Activated CD4-positive, alpha-beta T cell treated with anti-CD3 and anti-CD28 coated beads, Interleukin-2, amount 10 ng/mL, durations not matched to agents 24 days and 14 days (primary cell): Measurements from ENCODE around the gene CHRM3. TPM values are rescaled to one million over a fixed set of nuclear protein-coding genes. Genes with fewer than 3 reads are reported as not detected.
"Not testable (repeated sequence)": the region's sequence is repeated elsewhere in the genome, so short reads cannot be mapped to it uniquely, and the experiment has no call there.

Source experiments
- DNase-seq: peaks from one replicate; pipeline ENCODE4 v3.0.0; 2022
- H3K27ac Mint-ChIP-seq: one replicate; pipeline ENCODE4 v1.8.0; 2022; ENCODE audit warnings: mild to moderate bottlenecking, mixed read lengths
- H3K27me3 Mint-ChIP-seq: one replicate; pipeline ENCODE4 v1.8.0; 2022; ENCODE audit warnings: mixed read lengths
- H3K36me3 Mint-ChIP-seq: one replicate; pipeline ENCODE4 v1.8.0; 2022; ENCODE audit warnings: low read depth, mild to moderate bottlenecking, mixed read lengths
- H3K4me1 Mint-ChIP-seq: one replicate; pipeline ENCODE4 v1.8.0; 2021; ENCODE audit warnings: mixed read lengths
- H3K4me3 Mint-ChIP-seq: one replicate; pipeline ENCODE4 v1.8.0; 2022; ENCODE audit warnings: mild to moderate bottlenecking, moderate library complexity, mixed read lengths
- H3K9me3 Mint-ChIP-seq: one replicate; pipeline ENCODE4 v1.8.0; 2021; ENCODE audit warnings: mixed read lengths
- intact Hi-C: fragments of 100-400 bp; cut with micrococcal nuclease; formaldehyde crosslinking; loops from one replicate; pipeline ENCODE4 v1.15.1; 2023
- total RNA-seq: library from RNA; stranded (reverse); gene quantifications from 2 replicates; pipeline ENCODE4 v1.2.3, GENCODE V29; 2022

The CHRM3 gene
- total RNA-seq: not detected in 2 replicates

DNA sequence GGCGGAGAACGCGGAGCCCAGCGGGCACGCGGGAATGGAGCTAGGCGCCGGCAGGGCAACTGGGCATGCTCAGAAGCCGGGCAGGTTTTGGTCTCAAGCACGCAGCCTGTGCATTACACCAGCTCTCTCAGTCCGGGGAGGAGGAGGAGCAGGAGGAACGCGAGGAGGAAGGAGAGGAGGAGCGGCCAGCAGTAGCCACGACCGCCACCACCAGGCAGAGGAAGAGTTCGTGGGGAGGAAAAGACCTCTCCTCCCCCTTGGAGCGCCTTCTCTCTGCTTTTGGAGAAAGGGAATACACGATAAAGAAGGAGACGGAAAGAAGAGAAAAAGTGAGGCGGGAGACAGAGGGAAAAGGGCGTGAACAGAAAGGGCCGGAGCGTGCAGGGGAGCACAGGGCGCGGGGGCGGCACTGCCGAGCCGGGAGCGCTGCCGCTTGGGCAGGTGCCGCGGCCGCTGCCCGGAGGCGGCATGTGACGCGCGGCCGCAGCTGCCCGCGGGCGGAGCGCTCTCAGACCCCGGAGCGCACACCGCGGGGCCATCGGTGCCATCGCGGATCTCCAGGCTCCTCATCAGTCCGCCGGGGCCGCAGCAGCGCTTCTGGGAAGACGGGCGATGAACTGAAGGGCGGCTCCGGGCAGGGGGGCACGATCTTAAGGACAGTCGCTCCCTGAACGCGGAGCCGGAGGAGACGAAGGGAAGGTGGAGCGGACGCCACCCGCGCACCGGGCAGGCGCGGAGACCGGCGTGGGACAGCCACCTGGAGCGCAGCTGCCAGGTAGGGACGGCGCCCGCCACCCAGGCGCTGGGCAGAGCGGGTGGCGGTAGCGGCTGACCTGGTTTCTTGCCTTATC is at the start of gene CHRM3:
Gene CHRM3, plus strand, starts transcription at position 116 of the 851 bp plus-strand sequence. CDS start 520,884 bp downstream, outside the sequence.
- peaks cover 57% of the 10 kb centered on the region for H3K27me3 Mint-ChIP-seq
- H3K36me3 Mint-ChIP-seq: peaks cover 2% of the 10 kb centered on the region
- H3K9me3 Mint-ChIP-seq: no peaks in the 10 kb centered on the region
- peak; percentile 57 for DNase-seq
- H3K4me1 Mint-ChIP-seq: peaks cover 17% of the 10 kb centered on the region
- H3K4me3 Mint-ChIP-seq: peak within 1 kb of the TSS; percentile 88
- intact Hi-C loops: no loop called here
- H3K27ac Mint-ChIP-seq: peak within 1 kb of the TSS; percentile 71

GRCh38 chr1:239337799-239338430 is 48.5 kb upstream of the CHRM3 start:
- Mint-ChIP-seq H3K27me3 (no peaks in the 10 kb centered on the region), H3K4me1 (no peaks in the 10 kb centered on the region), H3K4me3 (no peak overlapping the region), H3K27ac (no peak overlapping the region), H3K9me3 (no peaks in the 10 kb centered on the region), H3K36me3 (no peaks in the 10 kb centered on the region)
- no peak for DNase-seq
- intact Hi-C loops: no loop called here

GRCh38 chr1:239347776-239348175 is 38.6 kb upstream of the CHRM3 start:
- H3K27ac Mint-ChIP-seq: no peak overlapping the region
- no peaks in the 10 kb centered on the region for H3K9me3 Mint-ChIP-seq
- no peak overlapping the region for H3K4me3 Mint-ChIP-seq
- no peaks in the 10 kb centered on the region for H3K27me3 Mint-ChIP-seq
- no peak for DNase-seq
- H3K4me1 Mint-ChIP-seq: no peaks in the 10 kb centered on the region
- H3K36me3 Mint-ChIP-seq: no peaks in the 10 kb centered on the region
- intact Hi-C loops: no loop called here

- H3K27ac Mint-ChIP-seq: no peak overlapping the region
These were observed 37.6 kb upstream of the CHRM3 start for GRCh38 chr1:239348635-239349353.

GRCh38 chr1:239349699-239350098 is 36.7 kb upstream of the CHRM3 start:
- DNase-seq: no peak
- no peaks in the 10 kb centered on the region for H3K9me3 Mint-ChIP-seq
- H3K27ac Mint-ChIP-seq: no peak overlapping the region
- no peaks in the 10 kb centered on the region for H3K4me1 Mint-ChIP-seq
- H3K4me3 Mint-ChIP-seq: no peak overlapping the region
- no peaks in the 10 kb centered on the region for H3K27me3 Mint-ChIP-seq
- no peaks in the 10 kb centered on the region for H3K36me3 Mint-ChIP-seq
- intact Hi-C loops: no loop called here

More at GRCh38 chr1:239348635-239349353, 37.6 kb upstream of the CHRM3 start:
- Mint-ChIP-seq H3K27me3 (no peaks in the 10 kb centered on the region), H3K36me3 (no peaks in the 10 kb centered on the region), H3K9me3 (no peaks in the 10 kb centered on the region), H3K4me3 (no peak overlapping the region), H3K4me1 (no peaks in the 10 kb centered on the region)
- no peak for DNase-seq
- intact Hi-C loops: no loop called here

DNA sequence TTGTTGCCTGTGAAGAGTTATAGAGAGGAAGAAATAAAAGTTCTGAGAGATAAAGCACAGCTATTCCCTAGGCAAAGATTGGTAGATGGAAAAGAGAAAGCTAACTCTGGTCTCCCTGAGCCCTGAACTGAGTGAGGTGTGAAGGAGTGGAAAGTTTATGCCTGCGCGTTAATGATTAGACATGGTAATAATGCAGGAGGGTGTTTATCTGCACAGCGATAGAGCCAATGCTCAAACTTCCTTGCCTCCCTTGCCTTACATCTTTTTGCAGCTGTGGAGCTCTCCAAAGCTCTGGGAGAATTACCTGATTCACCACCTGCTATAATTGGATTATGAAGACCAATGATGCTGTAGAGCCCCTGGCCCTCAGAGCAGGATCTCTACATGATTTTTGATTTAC is 32.8 kb upstream of the CHRM3 start:
- Mint-ChIP-seq H3K27me3 (no peaks in the 10 kb centered on the region), H3K9me3 (no peaks in the 10 kb centered on the region), H3K27ac (no peak overlapping the region), H3K36me3 (no peaks in the 10 kb centered on the region), H3K4me3 (no peak overlapping the region), H3K4me1 (no peaks in the 10 kb centered on the region)
- intact Hi-C loops: no loop called here
- DNase-seq: no peak

GRCh38 chr1:239354231-239354630 is 32.1 kb upstream of the CHRM3 start:
- H3K9me3 Mint-ChIP-seq: no peaks in the 10 kb centered on the region
- DNase-seq: no peak
- H3K27ac Mint-ChIP-seq: no peak overlapping the region
- no peaks in the 10 kb centered on the region for H3K27me3 Mint-ChIP-seq
- no peaks in the 10 kb centered on the region for H3K36me3 Mint-ChIP-seq
- H3K4me3 Mint-ChIP-seq: no peak overlapping the region
- H3K4me1 Mint-ChIP-seq: no peaks in the 10 kb centered on the region
- intact Hi-C loops: no loop called here

GRCh38 chr1:239357867-239358266 is 28.5 kb upstream of the CHRM3 start:
- Mint-ChIP-seq H3K4me3 (no peak overlapping the region), H3K36me3 (no peaks in the 10 kb centered on the region), H3K9me3 (no peaks in the 10 kb centered on the region), H3K4me1 (no peaks in the 10 kb centered on the region), H3K27me3 (no peaks in the 10 kb centered on the region), H3K27ac (no peak overlapping the region)
- intact Hi-C loops: no loop called here
- DNase-seq: no peak

GRCh38 chr1:239361403-239361802 is 25.0 kb upstream of the CHRM3 start:
- H3K27me3 Mint-ChIP-seq: no peaks in the 10 kb centered on the region
- no peaks in the 10 kb centered on the region for H3K36me3 Mint-ChIP-seq
- DNase-seq: no peak
- intact Hi-C loops: no loop called here
- H3K4me3 Mint-ChIP-seq: no peak overlapping the region
- H3K4me1 Mint-ChIP-seq: no peaks in the 10 kb centered on the region
- H3K9me3 Mint-ChIP-seq: no peaks in the 10 kb centered on the region
- H3K27ac Mint-ChIP-seq: no peak overlapping the region

GRCh38 chr1:239363930-239364329 is 22.4 kb upstream of the CHRM3 start:
- H3K27me3 Mint-ChIP-seq: no peaks in the 10 kb centered on the region
- no peaks in the 10 kb centered on the region for H3K36me3 Mint-ChIP-seq
- intact Hi-C loops: no loop called here
- no peak for DNase-seq
- no peak overlapping the region for H3K27ac Mint-ChIP-seq
- H3K9me3 Mint-ChIP-seq: no peaks in the 10 kb centered on the region
- no peak overlapping the region for H3K4me3 Mint-ChIP-seq
- H3K4me1 Mint-ChIP-seq: no peaks in the 10 kb centered on the region

- Mint-ChIP-seq H3K4me3 (no peak overlapping the region), H3K27ac (no peak overlapping the region), H3K36me3 (no peaks in the 10 kb centered on the region), H3K4me1 (no peaks in the 10 kb centered on the region), H3K27me3 (no peaks in the 10 kb centered on the region), H3K9me3 (no peaks in the 10 kb centered on the region)
- no peak for DNase-seq
- intact Hi-C loops: no loop called here
These were observed 19.1 kb upstream of the CHRM3 start for GRCh38 chr1:239367196-239367810.

DNA sequence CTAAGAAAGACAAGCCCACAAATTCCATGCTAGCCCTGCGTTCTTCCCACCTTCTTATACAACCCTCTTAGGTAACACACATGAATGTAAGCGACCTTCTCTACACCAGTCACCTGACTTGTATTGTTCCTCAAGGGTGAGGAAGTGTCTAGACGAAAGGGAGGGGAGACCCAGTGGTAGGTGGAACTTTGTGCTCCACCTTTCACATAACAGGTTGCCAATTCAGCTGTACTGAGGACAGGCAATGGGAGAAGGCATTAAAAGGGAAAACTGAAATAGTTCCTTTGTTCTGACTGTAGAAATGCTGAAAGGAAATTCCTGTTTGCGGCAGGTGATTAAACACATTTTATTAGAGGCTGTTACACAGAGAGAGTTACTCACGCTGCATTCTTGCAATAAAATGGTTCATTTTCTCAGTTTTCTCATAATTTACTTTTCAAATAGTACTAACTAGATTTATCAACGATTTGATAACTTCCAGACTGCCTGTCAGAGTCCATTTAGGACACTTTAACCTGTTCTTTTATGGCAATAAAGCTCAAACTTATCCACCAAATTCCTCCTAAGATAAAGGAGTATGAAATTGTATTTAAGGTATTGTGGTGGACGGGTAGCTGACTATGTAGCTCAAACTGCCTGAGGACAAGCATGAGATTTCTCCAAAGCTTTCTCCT is 17.8 kb upstream of the CHRM3 start:
- H3K4me1 Mint-ChIP-seq: no peaks in the 10 kb centered on the region
- no peak overlapping the region for H3K27ac Mint-ChIP-seq
- no peak overlapping the region for H3K4me3 Mint-ChIP-seq
- intact Hi-C loops: no loop called here
- no peak for DNase-seq
- H3K36me3 Mint-ChIP-seq: no peaks in the 10 kb centered on the region
- H3K9me3 Mint-ChIP-seq: no peaks in the 10 kb centered on the region
- H3K27me3 Mint-ChIP-seq: no peaks in the 10 kb centered on the region

GRCh38 chr1:239370869-239371268 is 15.5 kb upstream of the CHRM3 start:
- H3K27ac Mint-ChIP-seq, H3K9me3 Mint-ChIP-seq, DNase-seq: not testable (repeated sequence)

More at GRCh38 chr1:239370869-239371268, 15.5 kb upstream of the CHRM3 start:
- H3K27me3 Mint-ChIP-seq, intact Hi-C loops, H3K4me3 Mint-ChIP-seq, H3K4me1 Mint-ChIP-seq, H3K36me3 Mint-ChIP-seq: not testable (repeated sequence)
